IPS-18c (cell line): ENCODE measurements around the gene OR56A3.
"Not testable (repeated sequence)": the region's sequence is repeated elsewhere in the genome, so short reads cannot be mapped to it uniquely, and the experiment has no call there.

ENCODE experiments used
- H3K4me3 ChIP-seq: 2 replicates; pipeline ENCODE4 v1.7.0; 2013; ENCODE audit warnings: low read depth, mild to moderate bottlenecking, low read length, moderate library complexity; ENCODE audit not compliant: insufficient read depth
- H3K9me3 ChIP-seq: one replicate; pipeline ENCODE4 v1.6.1; 2013; ENCODE audit warnings: mild to moderate bottlenecking, low read length, moderate library complexity; ENCODE audit not compliant: control insufficient read depth, insufficient read depth

The OR56A3 gene

GRCh38 chr11:5960704-5961320 is 18.8 kb downstream of the OR56A3 start:
- H3K4me3 ChIP-seq, H3K9me3 ChIP-seq: not testable (repeated sequence)

GRCh38 chr11:5966958-5967357 is 24.9 kb downstream of the OR56A3 start:
- H3K4me3 ChIP-seq, result no peak overlapping the region
- H3K9me3 ChIP-seq, result no peaks in the 10 kb centered on the region

GRCh38 chr11:5967708-5968107 is 25.7 kb downstream of the OR56A3 start:
- Histone ChIP-seq H3K4me3 (no peak overlapping the region), H3K9me3 (no peaks in the 10 kb centered on the region)

DNA sequence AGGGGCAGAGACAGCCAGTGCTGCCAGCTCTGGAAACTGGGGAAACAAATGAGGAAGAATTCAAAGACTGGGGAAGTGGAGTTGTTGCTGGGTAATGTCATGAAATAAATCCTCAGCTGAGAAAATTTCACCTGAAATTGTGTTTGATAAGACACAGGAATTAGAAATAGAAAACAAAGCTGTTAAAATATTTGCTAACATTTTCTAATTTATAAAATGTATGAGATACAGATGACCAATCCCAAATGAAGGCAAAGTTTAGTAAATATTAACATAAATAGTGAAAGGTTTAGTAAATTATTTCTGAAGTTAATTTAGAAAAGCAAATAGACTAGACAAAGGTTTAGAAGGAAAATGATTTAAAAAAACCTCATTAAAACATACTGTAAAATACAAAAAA is 26.3 kb downstream of the OR56A3 start, which contains the start of gene OR56A5:
Gene OR56A5 (minus strand): TSS at position 101 of the 400 bp plus-strand sequence. CDS start 0 bp downstream, at position 101.
- no peaks in the 10 kb centered on the region for H3K9me3 ChIP-seq
- no peak within 1 kb of the TSS for H3K4me3 ChIP-seq

GRCh38 chr11:5973530-5973929 is 31.5 kb downstream of the OR56A3 start:
- Histone ChIP-seq H3K4me3 (no peak overlapping the region), H3K9me3 (no peaks in the 10 kb centered on the region)

DNA sequence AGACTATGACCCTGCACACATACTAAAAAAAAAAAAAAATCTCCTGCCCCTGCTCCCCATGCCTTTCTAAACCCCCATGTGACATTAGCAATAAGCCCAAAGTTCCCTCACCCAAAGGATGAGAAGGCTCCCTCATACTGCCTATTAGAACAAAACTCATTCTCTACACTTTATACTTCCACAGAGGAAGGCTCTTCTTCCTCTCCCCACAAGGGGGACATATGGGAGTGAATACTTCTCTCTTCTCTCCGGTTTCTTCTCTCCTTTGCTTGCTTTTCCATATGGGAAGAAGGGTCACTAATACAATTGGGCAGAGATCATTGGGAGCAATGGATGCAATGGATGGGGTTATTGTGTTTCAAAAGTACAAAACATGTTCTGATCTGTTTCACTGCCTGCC is 41.4 kb downstream of the OR56A3 start:
- no peaks in the 10 kb centered on the region for H3K9me3 ChIP-seq
- no peak overlapping the region for H3K4me3 ChIP-seq

DNA sequence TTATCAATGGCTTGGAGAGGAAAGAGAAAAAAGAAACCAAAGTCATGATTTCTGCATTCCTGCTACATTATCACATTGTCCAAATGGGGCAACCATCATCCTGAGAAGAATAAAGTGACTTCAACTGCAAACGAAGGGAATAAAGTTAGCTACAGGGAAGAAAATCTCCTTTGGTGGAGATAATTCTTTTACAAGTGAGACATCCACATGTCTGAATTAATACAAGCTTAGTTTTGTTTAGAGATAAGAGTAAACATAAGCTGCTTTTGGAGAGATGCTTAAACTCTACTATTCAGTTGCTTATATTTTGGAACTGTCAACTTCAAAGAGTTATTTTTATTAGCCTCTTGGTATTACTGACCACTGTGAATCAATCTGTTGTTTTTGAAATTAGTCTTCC is 44.8 kb downstream of the OR56A3 start, which contains the start of gene OR52L1:
Gene OR52L1 (minus strand): TSS at position 101 of the 400 bp plus-strand sequence. CDS start 55 bp downstream, at position 46.
- Histone ChIP-seq H3K9me3 (no peaks in the 10 kb centered on the region), H3K4me3 (no peak within 1 kb of the TSS)

DNA sequence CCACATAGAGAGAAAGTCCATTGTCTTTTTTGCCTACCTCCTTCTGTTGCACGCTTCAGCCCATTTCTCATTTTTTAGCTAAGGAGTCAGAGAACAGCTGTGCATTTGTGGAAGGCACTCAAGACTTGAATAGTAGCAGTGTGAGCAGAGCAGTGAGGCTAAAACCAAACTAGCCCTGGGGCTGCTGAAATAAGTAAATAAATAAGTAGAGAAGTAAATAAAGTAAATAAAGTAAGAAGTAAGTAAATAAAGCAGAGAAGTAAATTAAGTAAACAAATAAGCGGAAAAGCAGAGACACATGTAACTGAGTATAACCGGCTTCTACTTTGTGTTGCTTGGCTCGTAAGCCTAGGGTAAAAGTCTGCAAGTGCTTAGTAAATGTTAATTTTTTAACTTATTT is 47.2 kb downstream of the OR56A3 start:
- Histone ChIP-seq H3K4me3 (no peak overlapping the region), H3K9me3 (no peaks in the 10 kb centered on the region)

DNA sequence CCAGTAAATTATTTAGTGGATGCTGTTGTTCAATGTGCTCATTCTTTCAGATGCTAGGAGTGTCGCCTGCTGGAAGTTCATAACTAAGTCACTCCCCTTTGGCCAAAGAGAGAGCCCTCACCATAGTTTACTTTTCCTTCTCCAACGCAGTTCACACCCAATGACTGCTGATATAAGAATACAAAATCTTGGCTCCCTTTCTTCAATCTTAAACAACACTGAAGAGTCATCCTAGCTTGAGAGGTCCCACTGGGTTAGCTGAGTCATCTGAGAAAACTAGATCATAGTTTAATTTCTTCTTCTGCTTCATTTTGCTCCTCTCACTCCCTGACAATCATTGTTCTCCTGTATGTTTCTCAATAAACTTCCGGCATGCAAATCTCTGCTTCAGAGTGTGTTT is 50.1 kb downstream of the OR56A3 start:
- Histone ChIP-seq H3K4me3 (no peak overlapping the region), H3K9me3 (no peaks in the 10 kb centered on the region)

GRCh38 chr11:5992604-5993251 is 50.7 kb downstream of the OR56A3 start:
- no peaks in the 10 kb centered on the region for H3K9me3 ChIP-seq
- H3K4me3 ChIP-seq, result no peak overlapping the region

DNA sequence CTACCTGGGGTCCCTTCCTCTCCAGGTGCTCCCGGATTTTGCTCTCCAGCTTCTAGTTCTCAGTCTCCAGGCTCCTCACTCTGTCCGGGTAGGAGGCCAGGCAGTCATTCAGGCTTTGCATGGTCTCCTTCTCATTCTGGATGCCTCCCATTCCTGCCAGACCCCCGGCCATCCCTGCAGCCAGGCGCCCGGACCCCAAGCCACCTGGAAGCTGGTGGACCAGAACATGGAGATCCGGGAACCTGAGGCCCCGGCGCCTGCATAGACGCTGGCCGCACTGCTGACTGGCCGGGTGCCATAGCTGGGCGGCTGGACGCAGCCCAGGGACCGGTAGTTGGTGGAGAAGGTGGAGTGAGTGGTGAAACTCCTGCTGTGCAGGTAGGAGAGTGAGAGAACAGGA is 52.7 kb downstream of the OR56A3 start:
- no peak overlapping the region for H3K4me3 ChIP-seq
- no peaks in the 10 kb centered on the region for H3K9me3 ChIP-seq
